ENCODE results near the gene PTGR2. TPM values are rescaled to one million over a fixed set of nuclear protein-coding genes. Genes with fewer than 3 reads are reported as not detected.
"Not testable (repeated sequence)": the region's sequence is repeated elsewhere in the genome, so short reads cannot be mapped to it uniquely, and the experiment has no call there.

The PTGR2 gene
- polyA plus RNA-seq, 1 donor from 2014 or later: 7.2 TPM

DNA sequence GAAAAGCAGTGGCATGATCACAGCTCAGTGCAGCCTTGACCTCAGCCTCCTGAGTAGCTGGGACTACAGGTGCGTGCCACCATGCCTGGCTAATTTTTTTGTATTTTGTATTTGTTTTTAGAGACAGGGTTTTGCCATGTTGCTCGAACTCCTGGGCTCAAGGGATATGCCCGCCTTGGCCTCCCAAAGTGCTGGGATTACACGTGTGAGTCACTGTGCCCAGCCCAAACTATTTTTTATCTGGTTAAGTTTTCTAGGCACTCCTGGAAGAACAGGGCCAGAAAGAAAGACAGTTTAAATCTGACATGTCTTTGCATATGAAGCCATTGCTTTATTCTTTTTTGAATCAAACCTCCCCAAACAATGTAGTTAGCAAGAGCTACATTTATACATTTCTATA is 27.5 kb upstream of the PTGR2 start:
- H3K4me2 ChIP-seq (ENCODE audit: low read length): no peak overlapping the region
- H3K36me3 ChIP-seq (ENCODE audit: insufficient read depth, low read length): no peaks in the 10 kb centered on the region
- H2AFZ ChIP-seq (ENCODE audit: low read depth, low read length): no peak overlapping the region
- H3K9me3 ChIP-seq (ENCODE audit: low read length): no peaks in the 10 kb centered on the region
- no peaks in the 10 kb centered on the region for H3K27me3 ChIP-seq (ENCODE audit: insufficient read depth, low read depth, low read length)
- H3K79me2 ChIP-seq (replicated peaks; ENCODE audit: insufficient read depth, low read length): no peaks in the 10 kb centered on the region
- no peaks in the 10 kb centered on the region for H3F3A ChIP-seq (ENCODE audit: insufficient read depth, low read length, poor library complexity, severe bottlenecking)
- no peak overlapping the region for H3K9ac ChIP-seq (ENCODE audit: low read length)
- H3K9me2 ChIP-seq (ENCODE audit: insufficient read depth, low read length): no peaks in the 10 kb centered on the region
- TF ChIP-seq EP300 (conservative IDR thresholded peaks at IDR 0.05; ENCODE audit: poor library complexity, severe bottlenecking) (no peak), MXI1 (conservative IDR thresholded peaks at IDR 0.05; ENCODE audit: poor library complexity, severe bottlenecking) (no peak), RAD21 (conservative IDR thresholded peaks at IDR 0.05) (no peak)
- no peak overlapping the region for H3K27ac ChIP-seq (ENCODE audit: low read length)
- no peak overlapping the region for H3K4me3 ChIP-seq (ENCODE audit: low read length)
- no peaks in the 10 kb centered on the region for H4K20me1 ChIP-seq (ENCODE audit: insufficient read depth)

DNA sequence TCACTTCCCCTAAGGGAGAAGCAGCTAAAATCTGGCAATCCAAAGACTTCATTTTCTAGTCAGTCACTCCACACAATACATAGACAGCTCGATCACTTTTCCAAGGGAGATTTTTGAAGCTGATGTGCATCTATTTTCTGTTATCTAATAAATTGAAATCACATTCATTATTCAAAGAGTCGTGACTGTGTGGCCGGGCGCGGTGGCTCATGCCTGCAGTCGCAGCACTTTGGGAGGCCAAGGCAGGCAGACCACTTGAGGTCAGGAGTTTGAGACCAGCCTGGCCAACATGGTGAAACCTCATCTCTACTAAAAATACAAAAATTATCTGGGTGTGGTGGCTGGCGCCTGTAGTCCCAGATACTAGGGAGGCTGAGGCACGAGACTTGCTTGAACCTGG is 27.1 kb upstream of the PTGR2 start:
- no peak overlapping the region for H3K4me2 ChIP-seq (ENCODE audit: low read length)
- H3K27me3 ChIP-seq (ENCODE audit: insufficient read depth, low read depth, low read length): no peaks in the 10 kb centered on the region
- no peaks in the 10 kb centered on the region for H4K20me1 ChIP-seq (ENCODE audit: insufficient read depth)
- H3K79me2 ChIP-seq (replicated peaks; ENCODE audit: insufficient read depth, low read length): no peaks in the 10 kb centered on the region
- no peaks in the 10 kb centered on the region for H3K9me2 ChIP-seq (ENCODE audit: insufficient read depth, low read length)
- H3K9ac ChIP-seq (ENCODE audit: low read length): no peak overlapping the region
- H3K4me3 ChIP-seq (ENCODE audit: low read length): no peak overlapping the region
- no peak overlapping the region for H3K27ac ChIP-seq (ENCODE audit: low read length)
- H3K36me3 ChIP-seq (ENCODE audit: insufficient read depth, low read length): no peaks in the 10 kb centered on the region
- no peaks in the 10 kb centered on the region for H3F3A ChIP-seq (ENCODE audit: insufficient read depth, low read length, poor library complexity, severe bottlenecking)
- no peaks in the 10 kb centered on the region for H3K9me3 ChIP-seq (ENCODE audit: low read length)
- no peak overlapping the region for H2AFZ ChIP-seq (ENCODE audit: low read depth, low read length)
- TF ChIP-seq, protein P1, sequence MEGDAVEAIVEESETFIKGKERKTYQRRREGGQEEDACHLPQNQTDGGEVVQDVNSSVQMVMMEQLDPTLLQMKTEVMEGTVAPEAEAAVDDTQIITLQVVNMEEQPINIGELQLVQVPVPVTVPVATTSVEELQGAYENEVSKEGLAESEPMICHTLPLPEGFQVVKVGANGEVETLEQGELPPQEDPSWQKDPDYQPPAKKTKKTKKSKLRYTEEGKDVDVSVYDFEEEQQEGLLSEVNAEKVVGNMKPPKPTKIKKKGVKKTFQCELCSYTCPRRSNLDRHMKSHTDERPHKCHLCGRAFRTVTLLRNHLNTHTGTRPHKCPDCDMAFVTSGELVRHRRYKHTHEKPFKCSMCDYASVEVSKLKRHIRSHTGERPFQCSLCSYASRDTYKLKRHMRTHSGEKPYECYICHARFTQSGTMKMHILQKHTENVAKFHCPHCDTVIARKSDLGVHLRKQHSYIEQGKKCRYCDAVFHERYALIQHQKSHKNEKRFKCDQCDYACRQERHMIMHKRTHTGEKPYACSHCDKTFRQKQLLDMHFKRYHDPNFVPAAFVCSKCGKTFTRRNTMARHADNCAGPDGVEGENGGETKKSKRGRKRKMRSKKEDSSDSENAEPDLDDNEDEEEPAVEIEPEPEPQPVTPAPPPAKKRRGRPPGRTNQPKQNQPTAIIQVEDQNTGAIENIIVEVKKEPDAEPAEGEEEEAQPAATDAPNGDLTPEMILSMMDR (IDR thresholded peaks at IDR 0.05; ENCODE audit: poor library complexity, severe bottlenecking): no peak
- TF ChIP-seq RAD21 (conservative IDR thresholded peaks at IDR 0.05) (no peak), EP300 (conservative IDR thresholded peaks at IDR 0.05; ENCODE audit: poor library complexity, severe bottlenecking) (no peak)

DNA sequence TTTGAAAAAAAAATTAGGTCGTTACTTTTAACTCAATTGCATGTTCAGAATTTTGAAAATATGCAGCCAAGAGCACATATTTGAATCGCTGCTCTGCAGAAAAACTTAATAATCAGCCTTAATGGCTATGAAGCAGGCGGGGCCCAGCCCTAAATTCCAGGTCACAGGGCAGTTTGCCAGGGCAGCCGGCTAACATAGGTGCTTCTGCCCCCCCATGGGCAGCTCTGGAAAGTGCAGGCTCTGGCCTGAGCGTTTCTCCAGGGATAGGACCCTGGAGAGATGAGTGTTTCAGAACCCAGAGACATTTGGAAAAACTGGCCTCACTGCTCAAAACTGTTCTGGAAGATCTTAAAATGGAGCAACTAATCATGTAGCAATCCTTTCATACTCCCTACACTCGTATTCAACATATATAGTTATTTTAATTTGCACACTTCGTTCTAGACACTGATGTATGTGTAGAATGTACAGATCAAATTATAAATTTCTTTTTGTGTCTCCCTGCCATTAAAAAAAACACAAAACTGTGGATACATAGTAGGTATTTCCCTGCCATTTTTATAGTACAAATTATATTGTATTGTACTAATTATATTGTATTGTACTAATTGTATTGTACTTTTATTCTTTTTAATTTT is 26.0 kb upstream of the PTGR2 start:
- Histone ChIP-seq H3K9ac (ENCODE audit: low read length) (no peak overlapping the region), H3K27ac (ENCODE audit: low read length) (no peak overlapping the region), H3K79me2 (replicated peaks; ENCODE audit: insufficient read depth, low read length) (no peaks in the 10 kb centered on the region), H2AFZ (ENCODE audit: low read depth, low read length) (no peak overlapping the region), H4K20me1 (ENCODE audit: insufficient read depth) (no peaks in the 10 kb centered on the region), H3F3A (ENCODE audit: insufficient read depth, low read length, poor library complexity, severe bottlenecking) (no peaks in the 10 kb centered on the region), H3K9me3 (ENCODE audit: low read length) (no peaks in the 10 kb centered on the region), H3K9me2 (ENCODE audit: insufficient read depth, low read length) (no peaks in the 10 kb centered on the region), H3K27me3 (ENCODE audit: insufficient read depth, low read depth, low read length) (no peaks in the 10 kb centered on the region), H3K36me3 (ENCODE audit: insufficient read depth, low read length) (no peaks in the 10 kb centered on the region), H3K4me2 (ENCODE audit: low read length) (no peak overlapping the region), H3K4me3 (ENCODE audit: low read length) (no peak overlapping the region)
- TF ChIP-seq, protein P1 (IDR thresholded peaks at IDR 0.05; ENCODE audit: poor library complexity, severe bottlenecking): peak; percentile 61
- TF ChIP-seq POLR2AphosphoS5 (IDR thresholded peaks at IDR 0.05): no peak
- peak; percentile 57 for TF ChIP-seq RAD21 (conservative IDR thresholded peaks at IDR 0.05)
- no peak for TF ChIP-seq MXI1 (conservative IDR thresholded peaks at IDR 0.05; ENCODE audit: poor library complexity, severe bottlenecking)
- TF ChIP-seq SMC3 (conservative IDR thresholded peaks at IDR 0.05; ENCODE audit: poor library complexity): peak; percentile 61
- no peak for TF ChIP-seq TAF1 (IDR thresholded peaks at IDR 0.05; ENCODE audit: low read depth)

DNA sequence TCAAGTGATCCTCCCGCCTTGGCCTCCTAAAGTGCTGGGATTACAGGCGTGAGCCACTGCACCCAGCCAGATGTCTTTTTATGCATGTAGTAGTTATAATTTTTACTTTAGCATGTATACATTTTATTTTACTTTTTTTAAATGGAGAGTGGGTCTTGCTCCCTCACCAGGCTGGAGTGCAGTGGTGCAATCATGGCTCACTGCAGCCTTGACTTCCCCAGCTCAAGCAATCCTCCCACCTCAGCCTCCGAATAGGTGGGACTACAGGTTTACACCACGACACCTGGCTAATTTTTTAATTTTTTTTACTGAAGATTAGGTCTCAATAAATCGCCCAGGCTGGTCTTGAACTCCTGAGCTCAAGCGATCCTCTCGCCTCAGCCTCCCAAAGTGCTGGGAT is 24.4 kb upstream of the PTGR2 start:
- H4K20me1 ChIP-seq (ENCODE audit: insufficient read depth); H3K36me3 ChIP-seq (ENCODE audit: insufficient read depth, low read length); H2AFZ ChIP-seq (ENCODE audit: low read depth, low read length); H3K27me3 ChIP-seq (ENCODE audit: insufficient read depth, low read depth, low read length); H3K27ac ChIP-seq (ENCODE audit: low read length); H3K9ac ChIP-seq (ENCODE audit: low read length); H3K9me2 ChIP-seq (ENCODE audit: insufficient read depth, low read length); H3K4me2 ChIP-seq (ENCODE audit: low read length); H3K4me3 ChIP-seq (ENCODE audit: low read length); H3F3A ChIP-seq (ENCODE audit: insufficient read depth, low read length, poor library complexity, severe bottlenecking); H3K79me2 ChIP-seq (replicated peaks; ENCODE audit: insufficient read depth, low read length); H3K9me3 ChIP-seq (ENCODE audit: low read length): not testable (repeated sequence)

Data from neural cell (in vitro differentiated cells).